HG03064 (cell line): ENCODE measurements around the gene HABP4.

ENCODE experiments used
- ATAC-seq: cut with Tn5 transposase; IDR thresholded peaks from one replicate; pipeline ENCODE4 v1.9.1; 2021; ENCODE audit warnings: low read depth; ENCODE audit not compliant: unreplicated experiment

HABP4 gene

GRCh38 chr9:96449845-96450612 lies at the start of gene HABP4:
TSS of gene HABP4 (plus strand) at chr9:96450169. CDS start at chr9:96450280, 111 bp downstream.
- peak; percentile 95 for ATAC-seq

GRCh38 chr9:96408409-96409280 lies 41.3 kb upstream of the HABP4 start:
- no peak for ATAC-seq

GRCh38 chr9:96411129-96411838 lies 38.7 kb upstream of the HABP4 start:
- no peak for ATAC-seq

GRCh38 chr9:96412174-96412913 lies 37.6 kb upstream of the HABP4 start:
- ATAC-seq = no peak

- ATAC-seq = no peak
Observed at GRCh38 chr9:96413302-96414221, 36.4 kb upstream of the HABP4 start.

- no peak for ATAC-seq
Observed at GRCh38 chr9:96417051-96417586, 32.9 kb upstream of the HABP4 start.

GRCh38 chr9:96417661-96418082 lies 32.3 kb upstream of the HABP4 start:
- ATAC-seq = no peak

- ATAC-seq = peak; percentile 53
Observed at GRCh38 chr9:96418083-96418919, 31.7 kb upstream of the HABP4 start, which contains the start of gene ZNF367. TSS of gene ZNF367 (minus strand) at chr9:96418370. CDS start at chr9:96418032, 338 bp downstream.

- peak; percentile 33 for ATAC-seq
Observed at GRCh38 chr9:96418920-96419690, 30.9 kb upstream of the HABP4 start.

GRCh38 chr9:96419691-96419969 lies 30.3 kb upstream of the HABP4 start:
- ATAC-seq = no peak

- no peak for ATAC-seq
Observed at GRCh38 chr9:96420468-96421219, 29.3 kb upstream of the HABP4 start.

- ATAC-seq = no peak
Observed at GRCh38 chr9:96423322-96423984, 26.5 kb upstream of the HABP4 start.

GRCh38 chr9:96423985-96424336 lies 26.0 kb upstream of the HABP4 start:
- no peak for ATAC-seq

- no peak for ATAC-seq
Observed at GRCh38 chr9:96425500-96426169, 24.3 kb upstream of the HABP4 start.

GRCh38 chr9:96429732-96430131 lies 20.2 kb upstream of the HABP4 start:
- ATAC-seq = no peak

GRCh38 chr9:96430377-96430776 lies 19.6 kb upstream of the HABP4 start:
- no peak for ATAC-seq
